ENCODE measurements around the gene AMIGO1.
A peak's percentile ranks its signal among the peaks of the same experiment; 100 is the strongest.

Gene AMIGO1

GRCh38 chr1:109499081-109499480, 10.4 kb downstream of the AMIGO1 start:
- TF ChIP-seq TAF1 (IDR thresholded peaks at IDR 0.05; ENCODE audit: borderline replicate concordance, insufficient read depth, low read length) (no peak), FOXP2 (optimal IDR thresholded peaks at IDR 0.05; ENCODE audit: borderline replicate concordance, extremely low read depth, extremely low read length, insufficient read depth) (no peak), POLR2AphosphoS5 (IDR thresholded peaks at IDR 0.05; ENCODE audit: low read depth, low read length) (no peak), SIN3A (IDR thresholded peaks at IDR 0.05; ENCODE audit: borderline replicate concordance, insufficient read depth, low read length) (no peak), REST (IDR thresholded peaks at IDR 0.05; ENCODE audit: insufficient read depth in 1 of 2, low read depth in 2 of 2, low read length in 2 of 2) (no peak)

GRCh38 chr1:109498161-109498801, 11.2 kb downstream of the AMIGO1 start:
- TF ChIP-seq FOXP2 (optimal IDR thresholded peaks at IDR 0.05; ENCODE audit: borderline replicate concordance, extremely low read depth, extremely low read length, insufficient read depth) (peak; percentile 7), REST (IDR thresholded peaks at IDR 0.05; ENCODE audit: insufficient read depth in 1 of 2, low read depth in 2 of 2, low read length in 2 of 2) (no peak)

GRCh38 chr1:109497449-109498160, 11.9 kb downstream of the AMIGO1 start:
- no peak for TF ChIP-seq REST (IDR thresholded peaks at IDR 0.05; ENCODE audit: insufficient read depth in 1 of 2, low read depth in 2 of 2, low read length in 2 of 2)
- no peak for TF ChIP-seq SIN3A (IDR thresholded peaks at IDR 0.05; ENCODE audit: borderline replicate concordance, insufficient read depth, low read length)
- no peak for TF ChIP-seq FOXP2 (optimal IDR thresholded peaks at IDR 0.05; ENCODE audit: borderline replicate concordance, extremely low read depth, extremely low read length, insufficient read depth)
- no peak for TF ChIP-seq POLR2AphosphoS5 (IDR thresholded peaks at IDR 0.05; ENCODE audit: low read depth, low read length)
- TF ChIP-seq TAF1 (IDR thresholded peaks at IDR 0.05; ENCODE audit: borderline replicate concordance, insufficient read depth, low read length), result no peak

- TF ChIP-seq POLR2AphosphoS5 (IDR thresholded peaks at IDR 0.05; ENCODE audit: low read depth, low read length), result no peak
Observed at GRCh38 chr1:109495738-109496137, 13.8 kb downstream of the AMIGO1 start.

GRCh38 chr1:109493805-109494539, 15.6 kb downstream of the AMIGO1 start, which contains the start of gene CYB561D1:
TSS of gene CYB561D1 (plus strand) at chr1:109494094. CDS start at chr1:109494140, 46 bp downstream.
- peak; percentile 55; the same call in 1 of the 2 replicates for TF ChIP-seq POLR2AphosphoS5 (IDR thresholded peaks at IDR 0.05; ENCODE audit: low read depth, low read length)
- no peak for TF ChIP-seq REST (IDR thresholded peaks at IDR 0.05; ENCODE audit: insufficient read depth in 1 of 2, low read depth in 2 of 2, low read length in 2 of 2)
- no peak for TF ChIP-seq SIN3A (IDR thresholded peaks at IDR 0.05; ENCODE audit: borderline replicate concordance, insufficient read depth, low read length)
- peak; percentile 85 for TF ChIP-seq FOXP2 (optimal IDR thresholded peaks at IDR 0.05; ENCODE audit: borderline replicate concordance, extremely low read depth, extremely low read length, insufficient read depth)
- no peak for TF ChIP-seq TAF1 (IDR thresholded peaks at IDR 0.05; ENCODE audit: borderline replicate concordance, insufficient read depth, low read length)

Measured in PFSK-1 (cell line).